Dendritic cell treated with granulocyte-macrophage colony-stimulating factor and Interleukin-4, amounts not matched to agents 40 ng/mL and 50 ng/mL, for 4 days (primary cell): ENCODE data around the gene SH3GL3.

Source experiments
- H3K27ac Mint-ChIP-seq: one replicate; pipeline ENCODE4 v1.8.0; 2022; ENCODE audit warnings: mild to moderate bottlenecking, mixed read lengths
- H3K27me3 Mint-ChIP-seq: one replicate; pipeline ENCODE4 v1.8.0; 2022; ENCODE audit warnings: mild to moderate bottlenecking, mixed read lengths
- H3K36me3 Mint-ChIP-seq: one replicate; pipeline ENCODE4 v1.8.0; 2022; ENCODE audit warnings: low read depth, mixed read lengths
- H3K4me1 Mint-ChIP-seq: one replicate; pipeline ENCODE4 v1.8.0; 2022; ENCODE audit warnings: low read depth, mixed read lengths
- H3K4me3 Mint-ChIP-seq: one replicate; pipeline ENCODE4 v1.8.0; 2022; ENCODE audit warnings: mild to moderate bottlenecking, moderate library complexity, mixed read lengths
- H3K9me3 Mint-ChIP-seq: one replicate; pipeline ENCODE4 v1.8.0; 2022; ENCODE audit warnings: mixed read lengths
- intact Hi-C: fragments of 100-400 bp; cut with micrococcal nuclease; formaldehyde crosslinking; loops from one replicate; pipeline ENCODE4 v1.15.0; 2022

SH3GL3 gene

DNA sequence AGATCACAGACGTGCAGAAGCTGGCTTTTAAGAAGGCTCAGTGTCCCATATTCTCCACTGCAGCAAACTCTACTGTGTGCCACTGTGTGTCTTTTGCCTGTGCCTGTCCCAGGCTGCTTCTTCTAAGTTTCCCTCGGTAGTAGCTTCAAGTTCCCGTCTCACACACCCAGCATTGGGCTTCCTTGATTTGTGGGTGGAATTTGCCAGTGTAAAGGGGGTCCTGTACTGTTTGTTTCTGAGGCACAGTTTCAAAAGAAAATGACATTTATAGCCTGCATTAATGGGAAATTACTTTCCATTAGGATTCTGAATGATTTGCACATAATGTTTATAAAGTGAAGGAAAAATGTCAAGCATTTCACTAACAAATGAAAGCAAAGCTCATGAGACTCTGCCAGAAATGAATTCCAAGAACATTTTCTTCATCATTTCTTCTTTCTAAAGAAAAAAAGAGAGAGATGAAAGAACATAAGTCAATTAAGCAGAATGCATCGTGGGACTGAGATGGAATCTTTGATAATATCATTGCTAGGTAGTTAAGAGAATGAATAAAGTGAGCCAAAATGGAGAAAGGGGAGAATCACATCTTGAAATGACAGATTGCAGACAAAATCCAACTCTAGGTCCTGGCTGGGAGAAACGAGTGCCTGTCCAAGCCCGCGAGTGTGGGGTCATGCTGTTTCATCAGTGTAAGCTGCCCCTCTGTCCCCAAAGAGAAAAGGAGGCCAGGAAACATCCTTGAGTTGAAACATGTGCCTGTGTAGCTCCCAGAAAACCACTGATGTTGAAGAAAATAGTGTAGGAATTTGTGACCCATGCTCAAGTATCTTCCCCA lies 158.2 kb downstream of the SH3GL3 start:
- no peaks in the 10 kb centered on the region for H3K27me3 Mint-ChIP-seq
- no peaks in the 10 kb centered on the region for H3K4me1 Mint-ChIP-seq
- peaks cover 13% of the 10 kb centered on the region for H3K9me3 Mint-ChIP-seq
- no peak overlapping the region for H3K4me3 Mint-ChIP-seq
- no peak overlapping the region for H3K27ac Mint-ChIP-seq
- intact Hi-C loops = no loop called here
- H3K36me3 Mint-ChIP-seq = no peaks in the 10 kb centered on the region

GRCh38 chr15:83610132-83610531 lies 163.0 kb downstream of the SH3GL3 start:
- H3K4me1 Mint-ChIP-seq = no peaks in the 10 kb centered on the region
- intact Hi-C loops = no loop called here

GRCh38 chr15:83610901-83611685 lies 164.0 kb downstream of the SH3GL3 start:
- Mint-ChIP-seq H3K9me3 (no peaks in the 10 kb centered on the region), H3K4me3 (no peak overlapping the region), H3K27me3 (no peaks in the 10 kb centered on the region), H3K36me3 (no peaks in the 10 kb centered on the region), H3K27ac (no peak overlapping the region), H3K4me1 (no peaks in the 10 kb centered on the region)
- intact Hi-C loops = no loop called here

More at GRCh38 chr15:83610132-83610531, 163.0 kb downstream of the SH3GL3 start:
- Mint-ChIP-seq H3K27me3 (no peaks in the 10 kb centered on the region), H3K36me3 (no peaks in the 10 kb centered on the region), H3K27ac (no peak overlapping the region), H3K9me3 (no peaks in the 10 kb centered on the region), H3K4me3 (no peak overlapping the region)

GRCh38 chr15:83612226-83612625 lies 165.1 kb downstream of the SH3GL3 start:
- intact Hi-C loops = no loop called here
- H3K27ac Mint-ChIP-seq = no peak overlapping the region
- no peaks in the 10 kb centered on the region for H3K9me3 Mint-ChIP-seq
- H3K4me3 Mint-ChIP-seq = no peak overlapping the region
- H3K4me1 Mint-ChIP-seq = no peaks in the 10 kb centered on the region
- no peaks in the 10 kb centered on the region for H3K36me3 Mint-ChIP-seq
- H3K27me3 Mint-ChIP-seq = no peaks in the 10 kb centered on the region

GRCh38 chr15:83612898-83613635 lies 165.9 kb downstream of the SH3GL3 start:
- no peaks in the 10 kb centered on the region for H3K27me3 Mint-ChIP-seq
- no peaks in the 10 kb centered on the region for H3K36me3 Mint-ChIP-seq
- H3K27ac Mint-ChIP-seq = no peak overlapping the region
- no peak overlapping the region for H3K4me3 Mint-ChIP-seq
- no peaks in the 10 kb centered on the region for H3K4me1 Mint-ChIP-seq
- intact Hi-C loops = no loop called here
- no peaks in the 10 kb centered on the region for H3K9me3 Mint-ChIP-seq

DNA sequence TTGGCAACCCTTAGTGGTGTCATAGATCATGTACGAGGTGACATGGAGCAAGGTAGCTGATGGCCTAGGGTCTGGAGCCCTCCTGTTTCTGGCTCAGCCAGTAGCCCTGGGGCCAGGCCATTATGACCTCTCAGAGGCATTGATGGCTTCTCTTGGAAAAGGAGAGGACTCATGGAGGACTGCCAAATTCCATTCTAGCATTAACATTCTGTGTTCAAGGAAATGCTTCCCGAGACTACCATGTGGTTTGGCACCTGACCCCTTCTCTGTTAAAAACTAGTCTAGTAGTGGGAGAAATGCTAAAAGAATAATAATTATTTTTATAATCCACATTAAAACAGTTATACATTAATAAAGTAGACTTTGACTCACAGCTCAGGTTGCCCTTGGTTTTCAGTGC lies 166.6 kb downstream of the SH3GL3 start:
- no peaks in the 10 kb centered on the region for H3K4me1 Mint-ChIP-seq
- no peak overlapping the region for H3K4me3 Mint-ChIP-seq

DNA sequence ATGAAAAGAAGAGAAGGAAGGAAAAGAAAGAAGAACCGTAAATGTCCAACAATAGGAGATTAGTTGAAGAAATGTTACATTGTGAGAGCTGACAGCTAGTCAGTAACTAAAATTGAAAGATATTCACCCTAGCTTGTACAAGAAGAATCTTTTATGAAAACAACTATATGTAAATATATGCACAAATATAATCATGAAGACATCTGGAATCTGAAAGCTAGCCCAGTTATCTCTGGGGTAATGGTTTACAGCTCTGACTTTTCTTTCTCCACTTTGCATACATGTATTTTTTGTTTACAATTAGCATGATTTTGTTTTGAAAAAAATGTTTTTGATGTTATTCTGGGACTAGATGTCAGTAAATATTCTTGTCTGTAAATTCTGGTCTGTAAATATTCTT lies 169.7 kb downstream of the SH3GL3 start:
- intact Hi-C loops = no loop called here
- H3K36me3 Mint-ChIP-seq = no peaks in the 10 kb centered on the region
- no peaks in the 10 kb centered on the region for H3K27me3 Mint-ChIP-seq
- H3K9me3 Mint-ChIP-seq = no peaks in the 10 kb centered on the region
- H3K27ac Mint-ChIP-seq = no peak overlapping the region
- no peak overlapping the region for H3K4me3 Mint-ChIP-seq
- H3K4me1 Mint-ChIP-seq = no peaks in the 10 kb centered on the region

More for the DNA sequence above, 166.6 kb downstream of the SH3GL3 start:
- Mint-ChIP-seq H3K9me3 (no peaks in the 10 kb centered on the region), H3K36me3 (no peaks in the 10 kb centered on the region), H3K27ac (no peak overlapping the region), H3K27me3 (no peaks in the 10 kb centered on the region)
- intact Hi-C loops = no loop called here

GRCh38 chr15:83626171-83626802 lies 179.1 kb downstream of the SH3GL3 start:
- Mint-ChIP-seq H3K27me3 (no peaks in the 10 kb centered on the region), H3K36me3 (no peaks in the 10 kb centered on the region), H3K4me1 (no peaks in the 10 kb centered on the region), H3K27ac (no peak overlapping the region), H3K4me3 (no peak overlapping the region), H3K9me3 (peaks cover 14% of the 10 kb centered on the region)
- intact Hi-C loops = loop anchor here (10.0 kb wide), 1 partner anchor 49 kb away; no protein-coding TSS in a partner anchor

DNA sequence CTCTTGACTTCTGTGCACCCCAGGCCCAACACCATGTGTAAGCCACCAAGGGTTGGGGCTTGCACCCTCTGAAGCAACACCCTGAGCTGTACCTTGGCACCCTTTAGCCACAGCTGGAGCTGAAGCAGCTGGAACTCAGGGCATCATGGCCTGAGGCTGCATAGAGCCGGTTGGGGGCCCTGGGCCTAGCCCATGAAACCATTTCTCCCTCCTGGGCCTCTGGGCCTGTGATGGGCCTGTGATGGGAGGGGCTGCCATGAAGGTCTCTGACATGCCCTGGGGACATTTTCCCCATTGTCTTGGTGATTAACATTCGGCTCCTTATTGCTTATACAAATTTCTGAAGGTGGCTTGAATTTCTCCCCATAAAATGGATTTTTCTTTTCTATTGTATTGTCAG lies 184.4 kb downstream of the SH3GL3 start:
- Mint-ChIP-seq H3K4me1 (no peaks in the 10 kb centered on the region), H3K27me3 (no peaks in the 10 kb centered on the region), H3K4me3 (no peak overlapping the region), H3K36me3 (no peaks in the 10 kb centered on the region), H3K27ac (no peak overlapping the region), H3K9me3 (peaks cover 26% of the 10 kb centered on the region)
- intact Hi-C loops = no loop called here

DNA sequence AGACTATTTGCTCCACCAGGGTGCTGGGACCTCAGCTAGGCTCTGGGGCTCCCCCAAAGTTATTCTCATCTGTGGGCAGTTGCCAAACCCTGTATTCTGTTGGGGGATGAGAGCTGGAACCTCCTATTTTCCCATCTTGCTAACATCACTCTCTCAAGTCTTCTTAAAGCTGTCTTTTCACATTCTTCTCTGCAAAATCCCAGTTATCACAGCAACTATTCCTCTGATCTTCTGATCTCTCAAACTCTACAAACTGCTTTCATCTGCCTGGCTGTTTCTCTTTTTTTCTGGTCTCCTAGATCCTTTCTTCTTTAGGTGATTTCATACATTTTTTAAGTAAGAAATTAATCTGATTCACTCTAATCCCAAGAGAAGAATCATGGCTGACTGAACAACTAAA lies 196.1 kb downstream of the SH3GL3 start:
- Mint-ChIP-seq H3K9me3 (peaks cover 28% of the 10 kb centered on the region), H3K4me3 (no peak overlapping the region), H3K27me3 (no peaks in the 10 kb centered on the region), H3K36me3 (no peaks in the 10 kb centered on the region), H3K27ac (no peak overlapping the region), H3K4me1 (no peaks in the 10 kb centered on the region)
- intact Hi-C loops = no loop called here

GRCh38 chr15:83644439-83644838 lies 197.3 kb downstream of the SH3GL3 start:
- intact Hi-C loops = no loop called here
- Mint-ChIP-seq H3K36me3 (no peaks in the 10 kb centered on the region), H3K4me3 (no peak overlapping the region), H3K9me3 (peaks cover 22% of the 10 kb centered on the region), H3K27me3 (no peaks in the 10 kb centered on the region), H3K27ac (no peak overlapping the region), H3K4me1 (no peaks in the 10 kb centered on the region)

DNA sequence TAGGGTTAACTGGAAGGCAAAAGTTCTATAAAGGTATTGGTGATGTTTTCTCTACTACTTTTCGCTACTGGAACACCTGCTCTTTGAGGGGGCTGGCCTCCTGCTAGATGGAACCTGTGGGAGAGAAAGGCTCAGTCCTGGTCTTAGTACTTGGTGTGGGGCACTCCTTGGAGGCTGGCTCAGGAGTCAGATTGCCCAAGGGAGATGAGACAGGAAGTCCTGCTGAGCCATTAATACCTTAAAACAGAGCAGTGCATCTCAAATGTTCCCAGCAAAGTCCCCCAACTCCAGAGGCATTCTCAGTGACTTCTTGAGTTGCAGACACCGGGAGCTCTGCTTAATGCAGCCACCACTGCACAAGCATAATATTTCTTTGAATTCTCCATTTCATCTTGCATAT lies 203.7 kb downstream of the SH3GL3 start:
- Mint-ChIP-seq H3K27ac (no peak overlapping the region), H3K27me3 (peaks cover 35% of the 10 kb centered on the region), H3K4me3 (no peak overlapping the region), H3K36me3 (no peaks in the 10 kb centered on the region), H3K4me1 (no peaks in the 10 kb centered on the region), H3K9me3 (no peaks in the 10 kb centered on the region)
- intact Hi-C loops = no loop called here

DNA sequence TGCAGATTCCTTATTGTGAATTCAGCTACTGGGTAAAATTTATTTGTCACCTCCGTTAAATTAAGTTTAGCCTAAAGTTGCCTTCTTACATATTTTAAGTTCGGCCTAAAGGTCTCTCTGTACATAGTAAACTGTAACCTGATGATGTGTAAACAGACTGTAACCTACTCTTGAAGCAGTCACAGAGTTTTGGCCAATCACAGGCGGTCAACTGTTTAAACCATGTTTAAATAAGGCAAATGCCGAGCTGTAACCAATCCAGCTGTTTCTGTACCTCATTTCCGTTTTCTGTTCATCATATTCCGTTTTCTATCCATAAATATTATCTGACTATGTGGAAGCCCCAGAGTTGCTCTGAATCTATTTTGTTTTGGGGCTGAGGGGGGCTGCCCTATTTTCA lies 204.4 kb downstream of the SH3GL3 start:
- no peaks in the 10 kb centered on the region for H3K36me3 Mint-ChIP-seq
- peaks cover 39% of the 10 kb centered on the region for H3K27me3 Mint-ChIP-seq
- no peaks in the 10 kb centered on the region for H3K9me3 Mint-ChIP-seq
- no peaks in the 10 kb centered on the region for H3K4me1 Mint-ChIP-seq
- no peak overlapping the region for H3K4me3 Mint-ChIP-seq
- intact Hi-C loops = no loop called here
- H3K27ac Mint-ChIP-seq = no peak overlapping the region
